Kasumi-1 (cell line): Measurements from ENCODE around the gene H1-8.
"Not testable (repeated sequence)": the region's sequence is repeated elsewhere in the genome, so short reads cannot be mapped to it uniquely, and the experiment has no call there.

Experiments
- DNase-seq, 2 experiments: peaks; one replicate each; lab custom pipeline; 2025; lab: John Stamatoyannopoulos, UW

Gene H1-8

GRCh38 chr3:129515108-129515820, 27.7 kb upstream of the H1-8 start:
- not testable (repeated sequence) for DNase-seq

- DNase-seq, result not testable (repeated sequence)
Measured at GRCh38 chr3:129515821-129516432, 27.0 kb upstream of the H1-8 start.

DNA sequence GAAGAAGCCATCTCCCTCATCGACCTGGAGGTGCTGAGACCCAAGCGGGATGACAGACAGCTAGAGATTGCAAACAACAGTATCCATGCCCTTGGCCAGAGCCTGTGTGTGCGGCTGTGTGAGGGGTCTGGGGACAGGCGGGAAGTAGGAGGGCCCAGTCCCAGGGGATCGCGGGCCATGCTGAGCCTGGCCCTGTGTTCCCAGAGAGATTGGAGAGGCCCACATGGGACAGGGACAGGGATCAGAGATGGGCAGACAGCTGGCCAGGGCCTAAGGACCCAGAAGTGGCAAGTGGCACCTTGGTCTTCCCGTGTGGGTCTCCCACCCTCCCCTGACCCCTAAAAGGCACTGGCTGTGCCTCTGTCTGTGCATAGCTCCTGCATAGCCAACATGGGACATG, 25.5 kb upstream of the H1-8 start:
- DNase-seq, result no peak

GRCh38 chr3:129518038-129518561, 24.9 kb upstream of the H1-8 start:
- no peak for DNase-seq

- DNase-seq, result no peak
Measured at GRCh38 chr3:129518581-129518980, 24.4 kb upstream of the H1-8 start.

DNA sequence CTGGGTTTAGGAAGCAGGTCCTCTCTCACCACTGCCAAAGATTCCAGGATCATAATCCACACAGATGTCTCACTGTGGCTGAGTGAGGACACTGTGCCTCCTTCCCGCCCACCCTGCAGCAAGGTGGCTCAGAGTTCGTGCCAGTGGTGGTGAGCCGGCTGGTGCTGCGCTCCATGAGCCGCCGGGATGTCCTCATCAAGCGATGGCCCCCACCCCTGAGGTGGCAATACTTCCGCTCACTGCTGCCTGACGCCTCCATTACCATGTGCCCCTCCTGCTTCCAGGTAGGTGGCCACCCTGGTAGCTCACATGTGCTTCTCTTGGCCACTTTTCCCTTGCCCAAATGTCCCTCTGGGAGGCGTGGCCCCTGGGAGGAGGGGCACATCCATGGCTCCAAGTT, 23.5 kb upstream of the H1-8 start:
- no peak for DNase-seq

GRCh38 chr3:129519896-129520715, 22.9 kb upstream of the H1-8 start:
- DNase-seq, result no peak

DNA sequence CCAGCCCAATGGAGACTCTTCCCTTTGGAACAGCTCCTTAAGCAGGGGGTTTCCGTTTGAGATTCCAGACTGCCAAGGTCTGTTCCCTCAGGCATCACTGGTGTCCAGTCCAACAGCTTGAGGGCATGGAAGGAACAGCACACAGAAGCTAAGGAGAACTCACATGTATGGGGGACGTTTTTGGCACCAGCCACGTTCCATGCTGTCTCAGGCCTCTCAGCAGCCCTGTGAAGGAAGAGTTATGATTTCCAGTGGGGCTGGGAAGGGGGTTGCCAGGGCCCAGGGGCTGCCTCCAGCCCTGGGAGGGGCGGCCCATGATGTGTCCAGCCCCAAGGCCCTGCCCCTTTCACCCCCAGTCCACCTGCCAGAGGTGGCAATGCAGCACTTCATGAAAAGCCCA, 22.0 kb upstream of the H1-8 start:
- DNase-seq, result no peak

DNA sequence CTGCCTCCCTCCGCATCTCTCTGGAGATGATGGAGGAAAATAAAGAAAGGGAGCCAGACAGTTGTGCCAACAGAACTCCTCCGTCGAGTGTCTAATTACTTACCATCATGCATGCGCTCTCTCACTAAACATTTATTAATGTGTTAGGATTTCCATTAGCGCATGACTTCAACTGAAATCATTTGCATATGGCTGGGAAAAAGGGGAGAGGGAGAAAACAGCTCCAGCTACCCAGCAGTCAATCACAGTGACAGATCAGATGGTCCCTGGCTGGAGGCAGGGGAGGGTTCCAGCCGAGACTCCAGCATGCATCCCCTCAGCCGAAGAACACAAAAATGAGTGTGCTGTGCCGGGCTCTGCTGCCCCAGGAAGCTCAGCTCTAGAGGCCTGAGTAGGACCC, 21.4 kb upstream of the H1-8 start:
- no peak for DNase-seq

GRCh38 chr3:129522953-129523352, 20.0 kb upstream of the H1-8 start:
- no peak for DNase-seq

- no peak for DNase-seq
Measured at GRCh38 chr3:129524081-129524480, 18.9 kb upstream of the H1-8 start.

GRCh38 chr3:129525341-129525968, 17.5 kb upstream of the H1-8 start:
- no peak for DNase-seq

DNA sequence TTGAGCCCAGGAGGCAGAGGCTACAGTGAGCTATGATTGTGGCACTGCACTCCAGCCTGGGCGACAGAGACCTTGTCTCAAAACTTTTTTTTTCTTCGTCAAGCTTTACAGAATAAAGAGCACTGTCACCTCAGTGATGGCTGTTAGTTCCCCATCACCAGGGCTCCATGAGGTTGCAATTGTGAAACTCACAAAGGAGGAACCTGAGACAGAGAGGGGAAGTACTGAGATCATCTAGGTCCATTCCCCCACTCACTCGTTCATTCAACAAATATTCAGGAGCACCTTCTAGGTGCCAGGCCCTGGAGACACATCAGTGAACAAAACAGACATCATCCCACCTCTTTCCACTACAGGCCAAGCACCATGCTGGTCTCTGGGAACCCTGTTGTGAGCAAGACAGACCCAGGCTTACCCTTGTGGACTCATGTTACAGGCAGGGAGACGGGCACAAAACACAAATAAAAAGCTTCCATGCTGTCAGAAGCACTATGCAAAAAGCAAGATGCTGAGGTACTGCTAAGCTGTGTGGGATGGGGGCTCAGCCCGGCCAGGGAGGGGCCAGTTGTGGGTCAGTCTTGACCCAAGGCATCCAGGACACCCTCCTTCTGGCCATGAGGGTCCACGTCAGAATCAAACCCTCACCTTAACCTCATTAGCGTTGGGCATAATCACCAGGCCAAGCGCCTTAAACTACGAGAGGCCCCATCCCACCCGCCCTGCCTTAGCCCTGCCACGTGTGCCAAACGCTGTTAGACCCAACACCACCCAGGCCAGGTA, 16.7 kb upstream of the H1-8 start:
- peak; percentile 81 to 86 for DNase-seq

DNA sequence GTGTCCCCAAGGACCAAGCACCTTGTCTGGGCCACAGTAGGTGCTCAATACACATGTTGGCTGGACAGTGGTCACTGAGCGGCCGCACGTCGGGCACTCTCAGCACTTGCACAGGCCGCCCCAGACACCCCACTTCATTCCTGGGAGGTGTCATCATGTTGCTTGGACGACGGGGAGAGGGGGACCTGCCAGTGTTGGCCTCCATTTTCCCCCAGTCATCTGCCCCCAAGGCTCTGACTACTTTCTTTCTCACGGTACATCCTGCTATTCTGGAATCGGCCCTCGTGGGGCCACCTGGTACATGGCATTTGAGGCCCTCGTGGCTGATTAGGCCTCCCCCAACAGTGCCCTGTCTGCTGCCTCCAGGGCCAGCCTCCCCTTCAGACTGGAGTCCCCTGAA, 15.7 kb upstream of the H1-8 start:
- no peak for DNase-seq

GRCh38 chr3:129528589-129529100, 14.3 kb upstream of the H1-8 start, which contains the start of gene RHO:
RHO (plus strand) TSS chr3:129528639; CDS start chr3:129528734, 95 bp downstream.
- no peak for DNase-seq

- DNase-seq, result no peak
Measured at GRCh38 chr3:129529436-129530210, 13.4 kb upstream of the H1-8 start.

- no peak for DNase-seq
Measured at GRCh38 chr3:129530251-129530791, 12.7 kb upstream of the H1-8 start.

DNA sequence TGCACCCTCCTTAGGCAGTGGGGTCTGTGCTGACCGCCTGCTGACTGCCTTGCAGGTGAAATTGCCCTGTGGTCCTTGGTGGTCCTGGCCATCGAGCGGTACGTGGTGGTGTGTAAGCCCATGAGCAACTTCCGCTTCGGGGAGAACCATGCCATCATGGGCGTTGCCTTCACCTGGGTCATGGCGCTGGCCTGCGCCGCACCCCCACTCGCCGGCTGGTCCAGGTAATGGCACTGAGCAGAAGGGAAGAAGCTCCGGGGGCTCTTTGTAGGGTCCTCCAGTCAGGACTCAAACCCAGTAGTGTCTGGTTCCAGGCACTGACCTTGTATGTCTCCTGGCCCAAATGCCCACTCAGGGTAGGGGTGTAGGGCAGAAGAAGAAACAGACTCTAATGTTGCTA, 12.2 kb upstream of the H1-8 start:
- DNase-seq, result no peak

GRCh38 chr3:129531699-129532098, 11.3 kb upstream of the H1-8 start:
- DNase-seq, result no peak

- no peak for DNase-seq
Measured at GRCh38 chr3:129532261-129532660, 10.7 kb upstream of the H1-8 start.
